NB4 (cell line): ENCODE data around the gene CES4A.

Experiments used
- DNase-seq: peaks from one replicate; pipeline ENCODE4 v3.0.0; 2010; ENCODE audit warnings: low read depth
- H3K4me3 ChIP-seq: one replicate; pipeline ENCODE4 v1.5.1; 2011; ENCODE audit warnings: mild to moderate bottlenecking, low read depth, low read length, moderate library complexity
- MYC ChIP-seq: IDR thresholded peaks from 2 replicates; pipeline ENCODE4 v1.6.1; 2011; ENCODE audit warnings: low read depth, low read length
- POLR2A ChIP-seq: IDR thresholded peaks from 2 replicates; pipeline ENCODE4 v1.6.1; 2011; ENCODE audit warnings: mild to moderate bottlenecking; ENCODE audit not compliant: insufficient read length; ENCODE audit errors: extremely low read depth
- TF ChIP-seq, protein P1 (sequence below): IDR thresholded peaks from 2 replicates; pipeline ENCODE4 v1.6.1; 2011; ENCODE audit warnings: low read depth, low read length
- TF ChIP-seq, protein P2 (sequence below): IDR thresholded peaks from one replicate; pipeline ENCODE4 v1.5.1; 2012; ENCODE audit warnings: low read depth, low read length

CES4A gene

DNA sequence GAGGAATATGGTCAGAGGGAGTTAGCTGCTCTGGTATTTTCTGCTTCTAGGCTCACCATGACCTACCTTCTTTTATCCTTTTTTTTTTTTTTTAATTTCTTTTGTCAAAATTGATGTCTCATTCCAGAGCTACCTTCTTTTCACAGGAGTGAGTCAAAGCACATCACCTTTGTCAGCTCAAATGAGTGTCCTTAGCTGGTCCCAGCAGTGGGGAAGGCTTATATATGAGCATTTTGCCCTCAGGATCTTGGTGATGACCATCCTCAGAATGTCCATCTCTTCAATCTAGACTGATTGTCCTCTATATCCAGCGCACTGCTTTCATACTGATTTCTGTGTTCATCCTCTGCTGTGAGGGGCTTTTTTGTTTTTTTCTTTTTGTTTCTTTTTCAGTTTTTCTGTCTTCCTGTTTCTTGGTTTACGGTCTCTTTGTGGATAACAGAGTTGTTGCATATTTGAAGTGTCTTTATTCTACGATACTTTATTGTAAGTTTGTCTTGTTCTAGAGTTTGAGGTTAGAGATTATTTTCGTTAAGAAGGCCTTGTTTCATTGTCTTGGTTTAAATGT, 65.5 kb downstream of the CES4A start:
- no peak for DNase-seq
- TF ChIP-seq POLR2A (no peak), MYC (no peak)
- no peak overlapping the region for H3K4me3 ChIP-seq

DNA sequence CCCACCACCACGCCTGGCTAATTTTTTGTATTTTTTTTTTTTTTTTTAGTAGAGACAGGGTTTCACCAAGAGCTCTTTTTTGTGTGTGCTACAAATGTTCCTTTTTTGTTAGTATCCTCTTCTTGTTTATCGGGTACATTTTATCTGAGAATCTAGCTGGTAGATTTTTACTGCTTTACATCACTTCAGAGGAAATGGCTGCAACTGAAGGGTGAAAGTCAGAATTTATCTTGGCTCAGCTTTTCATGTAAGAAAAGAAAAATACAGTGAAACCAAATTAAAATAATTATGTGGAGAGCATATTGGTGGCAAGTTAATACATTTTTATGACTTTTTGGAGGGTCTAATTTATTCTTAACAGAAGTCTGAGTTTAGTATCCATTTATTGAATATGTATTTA, 66.5 kb downstream of the CES4A start:
- no peak for DNase-seq
- H3K4me3 ChIP-seq: no peak overlapping the region
- TF ChIP-seq, protein P1, sequence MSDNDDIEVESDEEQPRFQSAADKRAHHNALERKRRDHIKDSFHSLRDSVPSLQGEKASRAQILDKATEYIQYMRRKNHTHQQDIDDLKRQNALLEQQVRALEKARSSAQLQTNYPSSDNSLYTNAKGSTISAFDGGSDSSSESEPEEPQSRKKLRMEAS: no peak
- no peak for TF ChIP-seq MYC
- no peak for TF ChIP-seq POLR2A
- TF ChIP-seq, protein P2, sequence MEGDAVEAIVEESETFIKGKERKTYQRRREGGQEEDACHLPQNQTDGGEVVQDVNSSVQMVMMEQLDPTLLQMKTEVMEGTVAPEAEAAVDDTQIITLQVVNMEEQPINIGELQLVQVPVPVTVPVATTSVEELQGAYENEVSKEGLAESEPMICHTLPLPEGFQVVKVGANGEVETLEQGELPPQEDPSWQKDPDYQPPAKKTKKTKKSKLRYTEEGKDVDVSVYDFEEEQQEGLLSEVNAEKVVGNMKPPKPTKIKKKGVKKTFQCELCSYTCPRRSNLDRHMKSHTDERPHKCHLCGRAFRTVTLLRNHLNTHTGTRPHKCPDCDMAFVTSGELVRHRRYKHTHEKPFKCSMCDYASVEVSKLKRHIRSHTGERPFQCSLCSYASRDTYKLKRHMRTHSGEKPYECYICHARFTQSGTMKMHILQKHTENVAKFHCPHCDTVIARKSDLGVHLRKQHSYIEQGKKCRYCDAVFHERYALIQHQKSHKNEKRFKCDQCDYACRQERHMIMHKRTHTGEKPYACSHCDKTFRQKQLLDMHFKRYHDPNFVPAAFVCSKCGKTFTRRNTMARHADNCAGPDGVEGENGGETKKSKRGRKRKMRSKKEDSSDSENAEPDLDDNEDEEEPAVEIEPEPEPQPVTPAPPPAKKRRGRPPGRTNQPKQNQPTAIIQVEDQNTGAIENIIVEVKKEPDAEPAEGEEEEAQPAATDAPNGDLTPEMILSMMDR: no peak

DNA sequence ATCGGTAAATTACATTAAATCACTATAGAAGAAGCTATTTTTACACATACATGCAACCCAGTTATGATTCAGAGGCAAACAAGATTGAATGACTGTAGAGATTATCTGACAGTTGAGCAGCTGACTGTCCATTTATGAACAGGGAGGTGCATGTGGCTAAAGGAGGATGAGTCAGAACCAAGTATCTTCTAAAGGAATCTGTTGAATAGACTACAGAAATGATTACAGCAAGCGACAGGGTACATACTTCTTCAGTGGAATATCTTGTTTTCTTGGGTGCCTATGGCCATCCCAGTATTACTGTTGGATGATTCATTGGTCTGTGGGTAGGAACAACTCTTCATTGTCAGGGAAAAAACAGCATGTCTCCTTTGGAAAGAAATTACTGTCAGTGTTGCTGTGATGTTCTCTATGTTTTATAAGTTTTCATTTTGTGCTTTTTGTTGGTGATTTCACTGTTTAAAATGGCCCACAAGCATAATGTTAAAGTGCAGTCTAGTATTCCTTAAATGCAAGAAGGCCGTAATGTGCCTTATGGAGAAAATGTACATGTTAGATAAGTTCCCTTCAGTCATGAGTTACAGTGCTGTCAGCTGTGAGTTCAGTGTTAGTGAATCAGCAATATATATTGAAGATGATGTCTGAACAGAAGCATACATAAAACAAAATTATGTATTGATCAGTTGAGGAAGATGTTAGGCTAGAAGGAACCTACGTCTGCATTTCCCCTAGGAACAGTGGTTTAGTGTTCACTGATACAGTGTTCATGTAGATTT, 67.5 kb downstream of the CES4A start:
- DNase-seq: peak; percentile 52
- TF ChIP-seq, protein P1: peak; percentile 45; the same call in 1 of the 2 replicates
- TF ChIP-seq, protein P2: no peak
- H3K4me3 ChIP-seq: no peak overlapping the region
